Measurements from ENCODE around the gene NELFCD. TPM values are rescaled to one million over a fixed set of nuclear protein-coding genes. Genes with fewer than 3 reads are reported as not detected.

The NELFCD gene
- total RNA-seq, 1 donor from 2014 or later = 35.6 TPM

GRCh38 chr20:58990651-58991445 lies 9.8 kb downstream of the NELFCD start:
- ATAC-seq (no peak), DNase-seq (no peak)
- intact Hi-C loops (cut with micrococcal nuclease) = loop anchor here (5.0 kb wide), 1 partner anchor 94 kb away; no protein-coding TSS in a partner anchor

DNA sequence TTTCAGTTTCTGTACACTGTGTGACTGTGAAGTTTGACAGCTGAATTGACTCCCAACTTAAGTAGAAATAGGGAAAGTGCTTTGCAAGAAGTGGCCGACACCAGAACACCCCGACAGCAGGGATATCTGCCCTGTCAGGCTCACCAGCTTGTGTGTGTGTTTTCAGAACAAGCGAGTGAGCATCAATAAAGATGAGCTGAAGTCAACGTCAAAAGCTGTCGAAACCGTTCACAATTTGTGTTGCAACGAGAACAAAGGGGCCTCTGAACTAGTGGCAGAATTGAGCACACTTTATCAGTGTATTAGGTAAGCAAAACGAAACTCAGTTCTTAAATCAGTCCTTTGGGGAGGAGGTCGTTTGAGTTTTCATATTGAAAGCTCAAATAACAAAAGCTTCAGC lies 10.7 kb downstream of the NELFCD start:
- ATAC-seq = no peak
- no peak for DNase-seq
- intact Hi-C loops (cut with micrococcal nuclease) = loop anchor here (5.0 kb wide), 1 partner anchor 94 kb away; no protein-coding TSS in a partner anchor

- intact Hi-C loops (cut with micrococcal nuclease) = loop anchor here (5.0 kb wide), 1 partner anchor 96 kb away; no protein-coding TSS in a partner anchor
- no peak for ATAC-seq
- DNase-seq = no peak
These were observed 11.9 kb downstream of the NELFCD start for GRCh38 chr20:58992911-58993310.

DNA sequence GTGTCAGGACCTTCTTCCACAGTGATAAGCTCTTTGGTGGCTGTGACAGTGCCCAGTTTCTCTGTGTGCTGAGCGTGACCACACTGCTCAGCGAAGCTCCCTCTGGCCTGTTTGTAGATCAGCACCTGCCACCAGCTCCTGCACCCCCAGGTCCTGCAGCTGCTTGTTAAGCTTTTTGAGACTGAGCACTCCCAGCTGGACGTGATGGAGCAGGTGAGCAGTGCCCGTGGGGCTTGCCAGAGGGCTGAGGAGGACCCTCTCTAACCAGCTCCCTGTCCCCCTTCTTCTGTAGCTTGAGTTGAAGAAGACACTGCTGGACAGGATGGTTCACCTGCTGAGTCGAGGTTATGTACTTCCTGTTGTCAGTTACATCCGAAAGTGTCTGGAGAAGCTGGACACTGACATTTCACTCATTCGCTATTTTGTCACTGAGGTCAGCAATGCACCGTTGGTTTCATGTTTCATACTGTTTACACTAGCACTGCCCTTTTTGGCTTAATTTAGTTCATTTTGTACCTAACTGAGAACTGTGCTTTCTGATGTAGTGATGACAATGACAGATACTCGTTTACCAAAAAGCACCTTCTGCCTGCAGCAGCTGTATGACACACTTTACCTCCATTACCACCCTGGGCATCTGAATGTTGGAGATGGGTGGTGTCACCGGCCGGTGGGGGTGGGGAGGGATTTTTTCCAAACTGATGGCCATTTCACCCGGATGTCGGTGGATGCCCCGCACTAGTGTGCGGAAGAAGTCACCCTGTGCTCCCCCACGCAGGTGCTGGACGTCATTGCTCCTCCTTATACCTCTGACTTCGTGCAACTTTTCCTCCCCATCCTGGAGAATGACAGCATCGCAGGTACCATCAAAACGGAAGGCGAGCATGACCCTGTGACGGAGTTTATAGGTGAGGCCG lies 12.5 kb downstream of the NELFCD start:
- intact Hi-C loops (cut with micrococcal nuclease) = loop anchor here (5.0 kb wide), 1 partner anchor 96 kb away; no protein-coding TSS in a partner anchor
- DNase-seq = no peak
- ATAC-seq = no peak

GRCh38 chr20:58994390-58995159 lies 13.5 kb downstream of the NELFCD start:
- DNase-seq = peak; percentile 42
- intact Hi-C loops (cut with micrococcal nuclease) = loop anchor here (5.0 kb wide), 1 partner anchor 97 kb away; no protein-coding TSS in a partner anchor
- ATAC-seq = peak; percentile 22

DNA sequence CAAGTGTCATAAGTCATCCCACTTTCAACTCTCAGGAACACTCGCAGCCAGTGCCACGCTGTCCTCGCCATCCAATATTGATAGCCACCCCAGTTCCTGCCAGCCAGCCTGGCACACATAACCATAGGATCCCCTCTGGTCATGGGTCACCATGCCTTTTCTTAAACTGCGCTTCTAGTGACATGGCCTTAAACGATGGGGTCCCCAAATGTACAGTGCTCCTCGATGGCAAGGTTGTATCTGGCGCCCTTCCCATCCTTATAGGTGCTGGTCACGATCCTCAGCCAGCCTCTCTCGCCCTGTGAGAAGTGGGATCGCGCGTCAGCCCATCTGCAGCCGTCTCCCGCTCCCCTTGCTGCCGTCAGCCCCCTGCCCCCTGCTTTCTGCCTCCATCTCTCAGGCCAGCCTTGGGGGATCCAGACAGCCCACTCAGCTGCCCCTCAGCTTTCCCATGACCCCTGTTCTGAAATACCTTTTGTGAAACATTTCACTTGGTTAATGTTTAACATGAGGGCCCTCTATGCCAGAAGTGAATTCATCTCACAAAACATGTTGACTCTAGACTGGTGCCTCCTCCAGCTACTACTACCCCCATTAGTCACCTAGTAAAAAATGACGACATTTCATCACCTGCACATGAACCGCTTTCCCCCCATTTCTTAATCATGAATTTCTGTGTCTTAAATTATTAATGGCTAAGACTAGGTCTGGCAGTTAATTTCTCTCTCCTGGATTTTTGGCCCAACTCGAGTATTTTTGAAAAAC lies 14.6 kb downstream of the NELFCD start:
- intact Hi-C loops (cut with micrococcal nuclease) = no loop called here
- DNase-seq (no peak), ATAC-seq (no peak)

- intact Hi-C loops (cut with micrococcal nuclease) = no loop called here
- ATAC-seq (no peak), DNase-seq (no peak)
These were observed 15.2 kb downstream of the NELFCD start for GRCh38 chr20:58996226-58996611.

- intact Hi-C loops (cut with micrococcal nuclease) = no loop called here
- ATAC-seq (no peak), DNase-seq (no peak)
These were observed 16.2 kb downstream of the NELFCD start for GRCh38 chr20:58997141-58997770.

DNA sequence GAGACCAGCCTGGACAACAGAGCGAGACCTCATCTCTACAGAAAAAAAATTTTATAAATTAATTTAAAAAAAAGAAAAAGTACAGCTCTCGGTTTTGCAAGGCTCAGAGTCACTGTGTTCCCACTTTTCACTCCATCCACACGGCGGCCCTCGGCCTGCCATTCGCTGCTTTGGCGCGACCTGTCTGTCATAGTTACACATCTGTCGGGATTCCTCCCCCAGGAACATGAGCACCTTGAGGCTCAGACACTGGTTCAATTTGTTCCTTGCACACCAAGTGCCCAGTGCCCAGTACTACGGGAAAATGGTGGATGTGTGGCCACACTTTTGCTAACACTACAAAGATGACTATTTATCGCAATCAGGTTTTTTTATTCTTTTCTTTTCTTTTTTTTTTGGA lies 17.6 kb downstream of the NELFCD start:
- ATAC-seq (no peak), DNase-seq (no peak)
- intact Hi-C loops (cut with micrococcal nuclease) = no loop called here

- DNase-seq (no peak), ATAC-seq (no peak)
- intact Hi-C loops (cut with micrococcal nuclease) = no loop called here
These were observed 19.3 kb downstream of the NELFCD start for GRCh38 chr20:59000326-59000725.

- intact Hi-C loops (cut with micrococcal nuclease) = no loop called here
- no peak for DNase-seq
- no peak for ATAC-seq
These were observed 20.0 kb downstream of the NELFCD start for GRCh38 chr20:59001068-59001448.

GRCh38 chr20:59001449-59002171 lies 20.6 kb downstream of the NELFCD start:
- intact Hi-C loops (cut with micrococcal nuclease) = no loop called here
- DNase-seq (no peak), ATAC-seq (no peak)

GRCh38 chr20:59002388-59002787 lies 21.3 kb downstream of the NELFCD start:
- intact Hi-C loops (cut with micrococcal nuclease) = no loop called here
- no peak for DNase-seq

GRCh38 chr20:59002874-59003399 lies 21.9 kb downstream of the NELFCD start:
- ATAC-seq = no peak
- DNase-seq = no peak
- intact Hi-C loops (cut with micrococcal nuclease) = no loop called here

More at GRCh38 chr20:59002388-59002787, 21.3 kb downstream of the NELFCD start:
- no peak for ATAC-seq

DNA sequence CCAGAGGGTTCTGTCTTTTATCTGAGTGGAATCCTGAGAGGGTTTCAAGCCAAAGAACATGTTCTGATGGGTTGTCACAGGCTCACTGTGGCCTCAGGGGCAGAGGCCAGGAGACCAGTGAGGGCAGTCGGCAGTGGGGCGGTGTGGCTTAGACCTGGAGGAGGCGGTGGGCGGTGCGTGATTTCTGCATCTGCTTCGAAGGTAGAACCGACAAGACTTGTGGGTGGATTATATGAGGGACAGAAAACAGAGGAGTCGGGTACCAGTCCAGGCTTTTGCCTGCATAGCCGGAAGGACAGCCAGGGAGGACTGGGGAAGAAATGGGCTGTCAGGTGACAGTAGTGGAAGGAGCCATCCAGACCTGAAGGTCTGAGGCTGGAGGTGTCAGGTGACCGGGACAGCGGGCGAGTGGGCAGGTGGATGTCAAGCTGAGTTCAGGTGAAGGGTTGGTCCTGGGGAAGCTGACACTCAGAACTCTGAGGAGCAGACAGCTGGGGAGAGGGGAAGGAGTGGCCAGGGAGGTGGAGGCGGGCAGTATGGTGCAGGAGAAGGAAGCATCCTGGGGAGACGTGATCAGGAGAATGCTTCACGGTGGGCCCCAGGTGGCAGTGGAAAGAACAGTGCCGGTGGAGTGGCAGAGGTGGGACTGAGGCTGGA lies 22.9 kb downstream of the NELFCD start:
- ATAC-seq = no peak
- intact Hi-C loops (cut with micrococcal nuclease) = no loop called here
- no peak for DNase-seq

GRCh38 chr20:59004493-59004762 lies 23.4 kb downstream of the NELFCD start:
- peak; percentile 74 for DNase-seq
- intact Hi-C loops (cut with micrococcal nuclease) = no loop called here
- ATAC-seq = no peak
